Hepatic stellate cell (primary cell): ENCODE measurements around the gene C1orf167.

Experiments
- DNase-seq: peaks from one replicate; pipeline ENCODE4 v3.0.0; 2011; ENCODE audit warnings: low spot score

The C1orf167 gene

GRCh38 chr1:11764519-11764918 is 2.5 kb downstream of the C1orf167 start:
- no peak for DNase-seq

- DNase-seq: no peak
Observed at GRCh38 chr1:11765661-11766428, 3.9 kb downstream of the C1orf167 start.

GRCh38 chr1:11766429-11766776 is 4.4 kb downstream of the C1orf167 start:
- no peak for DNase-seq

- no peak for DNase-seq
Observed at GRCh38 chr1:11767922-11768704, 6.1 kb downstream of the C1orf167 start.

- peak; percentile 54 for DNase-seq
Observed at GRCh38 chr1:11768821-11769220, 6.8 kb downstream of the C1orf167 start.

- DNase-seq: no peak
Observed at GRCh38 chr1:11769274-11769673, 7.3 kb downstream of the C1orf167 start.

GRCh38 chr1:11770011-11770410 is 8.0 kb downstream of the C1orf167 start:
- DNase-seq: no peak

- DNase-seq: no peak
Observed at GRCh38 chr1:11771481-11772043, 9.6 kb downstream of the C1orf167 start.

- no peak for DNase-seq
Observed at GRCh38 chr1:11772458-11772857, 10.5 kb downstream of the C1orf167 start.

GRCh38 chr1:11774753-11775152 is 12.8 kb downstream of the C1orf167 start:
- no peak for DNase-seq

- no peak for DNase-seq
Observed at GRCh38 chr1:11777658-11778322, 15.8 kb downstream of the C1orf167 start.

- no peak for DNase-seq
Observed at GRCh38 chr1:11778336-11778735, 16.3 kb downstream of the C1orf167 start.

- no peak for DNase-seq
Observed at GRCh38 chr1:11778844-11779623, 17.0 kb downstream of the C1orf167 start.

- DNase-seq: no peak
Observed at GRCh38 chr1:11779715-11780379, 17.9 kb downstream of the C1orf167 start.

GRCh38 chr1:11780380-11781147 is 18.6 kb downstream of the C1orf167 start:
- no peak for DNase-seq

GRCh38 chr1:11781297-11781696 is 19.3 kb downstream of the C1orf167 start:
- DNase-seq: no peak

GRCh38 chr1:11782127-11782708 is 20.2 kb downstream of the C1orf167 start:
- no peak for DNase-seq

- no peak for DNase-seq
Observed at GRCh38 chr1:11783556-11783955, 21.6 kb downstream of the C1orf167 start.

- no peak for DNase-seq
Observed at GRCh38 chr1:11784256-11784992, 22.4 kb downstream of the C1orf167 start.
